ENCODE data around the gene MYO9B.

The MYO9B gene

GRCh38 chr19:17075035-17075863 is at the start of gene MYO9B, which contains the start of gene HAUS8:
Gene MYO9B (plus strand): TSS chr19:17075777. CDS start chr19:17101718, 25,941 bp downstream.
Gene HAUS8 (minus strand): TSS chr19:17075452. CDS start chr19:17075422, 30 bp downstream.
- no peak for FAIRE-seq
- peak; percentile 95 for DNase-seq (ENCODE audit: low spot score)

- peak; percentile 55 for FAIRE-seq
- DNase-seq (ENCODE audit: low spot score) = peak; percentile 40
Measured at GRCh38 chr19:17025991-17026658, 49.5 kb upstream of the MYO9B start.

- peak; percentile 38 for DNase-seq (ENCODE audit: low spot score)
- no peak for FAIRE-seq
Measured at GRCh38 chr19:17026706-17027534, 48.7 kb upstream of the MYO9B start, which contains the start of gene CPAMD8. Gene CPAMD8 (minus strand): TSS chr19:17026810. CDS start chr19:17026642, 168 bp downstream.

DNA sequence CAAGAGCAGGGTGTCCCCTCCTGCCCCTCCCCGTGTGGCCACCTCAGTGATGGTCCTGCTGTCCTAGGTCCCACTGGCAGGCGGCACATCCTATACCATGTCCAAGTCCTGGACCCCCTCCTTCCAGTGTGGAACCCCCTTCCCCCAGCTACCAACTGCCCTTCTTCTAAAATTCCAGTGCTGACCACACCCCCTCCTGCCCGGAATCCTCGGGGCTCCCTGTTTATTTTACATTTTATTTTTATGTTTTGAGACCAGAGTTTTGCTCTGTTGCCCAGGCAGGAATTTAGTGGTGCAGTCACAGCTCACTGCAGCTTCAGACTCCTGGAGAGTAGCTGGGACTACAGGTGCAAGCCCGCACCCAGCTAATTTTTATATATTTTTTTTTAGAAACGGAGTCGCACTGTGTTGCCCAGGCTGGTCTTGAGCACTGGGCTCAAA is 48.0 kb upstream of the MYO9B start:
- FAIRE-seq (no peak), DNase-seq (ENCODE audit: low spot score) (no peak)

GRCh38 chr19:17031741-17032140 is 43.8 kb upstream of the MYO9B start:
- FAIRE-seq (no peak), DNase-seq (ENCODE audit: low spot score) (no peak)

GRCh38 chr19:17035842-17036424 is 39.6 kb upstream of the MYO9B start:
- no peak for DNase-seq (ENCODE audit: low spot score)
- no peak for FAIRE-seq

- DNase-seq (ENCODE audit: low spot score) (no peak), FAIRE-seq (no peak)
Measured at GRCh38 chr19:17036640-17037039, 38.9 kb upstream of the MYO9B start.

DNA sequence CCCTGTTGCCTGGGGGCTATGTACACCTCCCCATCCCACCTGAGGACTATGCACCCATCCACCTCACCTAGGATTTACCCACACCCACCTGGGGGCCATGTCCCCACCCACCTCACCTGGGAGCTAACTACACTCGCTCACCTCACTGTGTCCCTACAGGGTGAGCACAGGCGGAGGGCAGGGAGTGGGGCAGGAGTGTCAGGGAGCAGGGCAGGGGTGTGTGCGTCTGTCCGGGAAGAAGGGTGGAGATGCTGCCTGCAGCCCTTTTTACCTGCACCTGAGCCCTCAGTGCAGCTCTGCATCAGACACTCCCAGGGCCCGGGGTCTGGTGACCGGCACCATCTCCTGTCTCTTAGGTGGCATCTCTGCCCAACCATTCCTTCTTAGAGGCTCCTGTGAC is 38.4 kb upstream of the MYO9B start:
- DNase-seq (ENCODE audit: low spot score) (no peak), FAIRE-seq (no peak)

DNA sequence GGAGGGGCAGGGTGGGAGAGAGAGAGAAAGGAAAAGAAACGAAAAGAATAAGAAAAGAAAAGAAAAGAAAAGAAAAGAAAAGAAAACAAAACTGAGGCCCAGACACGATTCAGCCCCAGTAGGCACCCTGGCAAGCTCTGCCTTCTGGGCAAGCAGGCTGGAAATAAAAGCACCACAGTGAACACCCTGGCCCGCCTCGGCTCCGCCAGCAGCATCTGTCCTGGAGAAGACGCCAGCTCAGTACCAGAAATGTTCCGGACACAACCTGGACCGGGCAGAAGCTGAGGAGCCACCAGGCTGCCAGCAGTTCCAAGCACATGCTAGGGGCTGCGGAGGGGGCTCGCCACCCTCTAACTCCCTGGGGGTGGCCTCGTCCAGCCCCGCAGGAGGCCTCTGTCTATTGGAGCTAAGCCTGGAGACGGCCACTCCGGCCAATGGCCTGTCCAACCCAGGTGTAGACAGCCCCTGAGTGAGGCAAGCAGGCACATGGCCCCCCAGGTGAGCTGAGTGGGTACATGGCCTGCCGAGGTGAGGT is 37.5 kb upstream of the MYO9B start:
- DNase-seq (ENCODE audit: low spot score) (no peak), FAIRE-seq (no peak)

DNA sequence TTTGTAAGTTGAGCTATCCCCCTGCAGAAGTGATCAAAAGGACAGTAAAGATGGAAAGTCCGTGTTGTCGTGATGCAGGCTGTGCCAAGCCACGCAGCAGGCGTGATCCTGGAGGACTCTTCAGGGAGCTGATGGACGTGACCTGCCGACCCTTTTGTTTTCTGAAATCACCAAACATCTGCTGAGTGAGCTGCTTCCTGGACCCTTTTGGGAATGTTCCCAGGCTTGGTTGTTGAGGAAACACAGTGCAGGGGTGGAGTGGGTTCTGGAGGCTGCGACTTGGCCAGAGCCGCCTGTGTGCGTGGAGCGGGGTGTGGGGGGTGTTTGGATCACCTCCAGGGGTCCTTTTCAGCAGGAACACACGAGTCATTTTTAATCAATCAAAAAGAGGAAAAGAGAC is 33.6 kb upstream of the MYO9B start:
- DNase-seq (ENCODE audit: low spot score) (no peak), FAIRE-seq (no peak)

GRCh38 chr19:17043744-17044143 is 31.8 kb upstream of the MYO9B start:
- FAIRE-seq (no peak), DNase-seq (ENCODE audit: low spot score) (no peak)

DNA sequence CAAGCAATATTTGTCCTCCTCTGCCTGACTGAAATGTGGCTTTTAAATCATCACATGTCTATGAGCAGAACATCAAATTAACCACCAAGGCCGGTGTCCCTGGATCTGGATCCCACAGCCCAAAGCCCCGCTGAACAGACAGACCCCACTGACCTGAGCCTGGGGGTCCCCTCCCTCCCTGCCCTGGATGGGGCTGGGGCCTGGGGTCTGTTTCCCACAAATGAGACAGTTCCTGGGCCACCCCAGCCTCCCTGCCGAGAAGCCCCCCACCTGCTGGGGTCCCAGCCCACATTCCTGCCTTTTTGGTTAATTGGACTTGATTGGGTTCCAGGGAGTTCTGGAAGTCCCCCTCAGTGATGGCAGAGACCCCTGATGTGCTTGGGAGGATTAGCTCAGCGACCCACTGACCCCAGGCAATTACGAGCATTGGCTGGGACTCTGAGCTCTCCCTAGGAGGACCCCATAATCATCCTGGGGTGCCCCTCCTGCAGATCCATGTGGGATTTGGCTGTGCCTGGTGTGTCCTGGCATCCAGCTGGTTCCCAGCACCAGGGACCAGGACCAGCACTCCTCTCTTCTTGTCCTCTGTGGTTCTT is 29.6 kb upstream of the MYO9B start:
- DNase-seq (ENCODE audit: low spot score) (no peak), FAIRE-seq (no peak)

GRCh38 chr19:17048885-17049453 is 26.6 kb upstream of the MYO9B start:
- no peak for DNase-seq (ENCODE audit: low spot score)
- FAIRE-seq = no peak

DNA sequence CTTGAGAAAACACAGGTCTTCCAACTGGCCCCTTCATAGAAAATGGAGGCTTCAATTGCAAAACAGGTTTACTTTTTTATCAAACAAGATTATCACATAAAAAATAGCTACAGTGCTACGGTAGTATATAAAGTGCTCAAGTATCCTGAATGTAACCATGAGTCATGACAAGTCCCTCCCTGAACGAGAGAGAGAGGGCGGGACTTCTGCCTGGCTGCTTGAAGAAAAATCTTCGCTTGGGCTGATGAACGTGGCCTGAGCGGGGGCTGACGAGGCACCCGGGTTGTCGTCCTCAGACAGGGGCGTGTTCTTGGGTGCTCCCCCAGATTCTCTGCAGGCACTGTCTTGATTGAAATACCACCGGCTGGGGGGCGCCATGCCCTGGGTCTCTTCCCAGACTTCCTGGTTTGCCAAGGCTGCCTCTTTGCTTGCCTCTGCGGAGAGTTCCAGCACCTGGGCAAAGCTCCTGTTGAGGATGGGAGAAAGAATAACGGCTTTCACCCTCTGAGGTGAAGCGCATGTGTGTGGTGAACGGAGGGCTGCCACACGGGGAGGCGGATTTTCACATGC is 25.8 kb upstream of the MYO9B start:
- FAIRE-seq = no peak
- DNase-seq (ENCODE audit: low spot score) = no peak

DNA sequence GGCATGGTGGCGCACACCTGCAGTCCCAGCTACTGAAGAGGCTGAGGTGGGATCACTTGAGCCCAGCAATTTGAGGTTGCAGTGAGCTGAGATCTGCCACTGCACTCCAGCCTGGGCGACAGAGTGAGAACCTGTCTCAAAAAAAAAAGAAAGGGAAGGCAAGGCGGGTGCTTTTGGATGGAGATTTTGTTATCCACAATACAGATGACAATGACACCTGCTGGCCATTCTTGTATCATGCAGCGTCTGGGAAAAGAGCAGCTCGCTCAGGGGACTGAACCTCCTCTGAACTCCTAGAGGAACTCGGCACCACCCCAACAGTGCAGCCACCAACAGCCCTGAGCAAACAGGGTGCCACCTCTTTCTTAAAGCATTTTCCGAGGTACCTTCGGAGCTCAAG is 23.1 kb upstream of the MYO9B start:
- no peak for FAIRE-seq

DNA sequence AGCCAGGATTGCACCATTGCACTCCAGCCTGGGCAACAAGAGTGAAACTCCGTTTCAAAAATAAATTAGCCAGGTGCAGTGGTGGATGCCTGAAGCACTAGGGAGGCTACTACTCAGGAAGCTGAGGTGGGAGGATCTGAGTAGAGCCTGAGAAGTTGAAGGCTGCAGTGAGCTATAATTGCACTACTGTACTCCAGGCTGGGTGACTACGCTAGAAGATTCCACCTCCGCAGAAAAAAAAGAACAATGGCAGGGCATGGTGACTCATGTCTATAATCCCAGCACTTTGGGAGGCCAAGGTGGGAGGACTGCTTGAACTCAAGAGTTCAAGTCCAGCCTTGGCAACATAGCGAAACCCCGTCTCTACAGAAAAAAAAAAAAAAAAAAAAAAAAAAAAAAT is 20.8 kb upstream of the MYO9B start:
- DNase-seq (ENCODE audit: low spot score) (no peak), FAIRE-seq (no peak)

More for the DNA sequence above, 23.1 kb upstream of the MYO9B start:
- DNase-seq (ENCODE audit: low spot score) = no peak

DNA sequence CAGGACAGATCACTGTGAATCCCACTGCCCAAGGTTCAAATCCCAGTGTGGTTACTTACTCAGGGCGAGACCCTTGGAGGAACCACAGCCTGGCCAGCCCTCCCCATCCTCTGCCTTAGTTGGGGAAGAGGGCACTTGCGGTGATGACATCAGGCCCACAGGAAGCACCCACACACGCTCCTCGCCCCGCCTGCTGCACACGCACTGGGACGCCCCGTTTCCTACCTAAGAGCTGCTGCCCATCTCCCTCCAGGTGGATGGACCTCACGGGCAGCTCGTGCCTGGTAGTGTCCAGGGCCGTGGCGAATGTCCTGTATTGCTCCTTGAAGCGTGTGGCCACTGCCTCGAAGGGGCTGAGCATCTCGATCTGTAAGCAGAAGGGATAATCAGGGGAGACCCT is 19.9 kb upstream of the MYO9B start:
- DNase-seq (ENCODE audit: low spot score) (no peak), FAIRE-seq (no peak)

DNA sequence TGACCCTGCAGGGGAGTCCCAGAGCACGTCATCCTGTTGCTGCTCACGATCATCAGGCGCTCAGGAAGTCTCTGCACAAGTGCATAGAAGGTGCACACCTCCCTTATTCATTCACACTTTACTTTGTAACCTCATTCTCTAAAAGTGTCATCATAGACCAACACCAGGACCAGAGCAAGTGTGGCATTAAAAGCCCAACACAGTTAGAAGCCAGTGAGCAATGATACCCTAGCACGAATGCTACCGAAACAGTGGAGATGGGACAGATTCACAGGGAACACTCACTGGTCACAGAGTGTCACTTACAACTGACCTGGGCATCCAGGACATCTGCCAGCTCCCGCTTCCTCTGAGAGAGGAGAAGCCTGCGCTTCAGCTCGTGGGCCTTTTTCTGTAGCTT is 17.3 kb upstream of the MYO9B start:
- no peak for DNase-seq (ENCODE audit: low spot score)
- FAIRE-seq = no peak

- no peak for FAIRE-seq
- no peak for DNase-seq (ENCODE audit: low spot score)
Measured at GRCh38 chr19:17060802-17061201, 14.8 kb upstream of the MYO9B start.

DNA sequence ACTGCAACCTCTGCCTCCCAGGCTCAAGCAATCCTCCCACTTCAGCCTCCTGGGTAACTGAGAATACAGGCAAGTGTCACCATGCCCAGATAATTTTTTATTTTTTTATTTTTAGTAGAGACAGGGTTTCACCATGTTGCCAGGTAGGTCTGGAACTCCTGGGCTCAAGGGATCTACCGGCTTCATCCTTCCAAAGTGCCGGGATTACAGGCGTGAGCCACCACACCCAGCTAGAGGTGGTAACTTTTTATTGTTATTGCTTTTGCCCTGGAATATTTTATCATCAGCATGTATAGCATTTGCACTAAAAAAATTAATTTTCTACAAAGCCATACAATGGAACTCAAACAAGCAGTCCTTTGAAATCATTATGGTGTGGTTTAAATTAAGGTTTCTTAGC is 14.4 kb upstream of the MYO9B start:
- DNase-seq (ENCODE audit: low spot score) (no peak), FAIRE-seq (no peak)

Data from urothelium cell line (cell line).